ENCODE data around the gene AKR7A3. TPM values are rescaled to one million over a fixed set of nuclear protein-coding genes. Genes with fewer than 3 reads are reported as not detected.

AKR7A3 gene
- polyA plus RNA-seq, 12 donors, result 0.57 to 1.8 (median 1.2) TPM; not detected in 2

- no peak for DNase-seq
Observed at GRCh38 chr1:19255288-19255687, 33.3 kb downstream of the AKR7A3 start.

GRCh38 chr1:19254416-19254815, 34.2 kb downstream of the AKR7A3 start:
- DNase-seq, result no peak

DNA sequence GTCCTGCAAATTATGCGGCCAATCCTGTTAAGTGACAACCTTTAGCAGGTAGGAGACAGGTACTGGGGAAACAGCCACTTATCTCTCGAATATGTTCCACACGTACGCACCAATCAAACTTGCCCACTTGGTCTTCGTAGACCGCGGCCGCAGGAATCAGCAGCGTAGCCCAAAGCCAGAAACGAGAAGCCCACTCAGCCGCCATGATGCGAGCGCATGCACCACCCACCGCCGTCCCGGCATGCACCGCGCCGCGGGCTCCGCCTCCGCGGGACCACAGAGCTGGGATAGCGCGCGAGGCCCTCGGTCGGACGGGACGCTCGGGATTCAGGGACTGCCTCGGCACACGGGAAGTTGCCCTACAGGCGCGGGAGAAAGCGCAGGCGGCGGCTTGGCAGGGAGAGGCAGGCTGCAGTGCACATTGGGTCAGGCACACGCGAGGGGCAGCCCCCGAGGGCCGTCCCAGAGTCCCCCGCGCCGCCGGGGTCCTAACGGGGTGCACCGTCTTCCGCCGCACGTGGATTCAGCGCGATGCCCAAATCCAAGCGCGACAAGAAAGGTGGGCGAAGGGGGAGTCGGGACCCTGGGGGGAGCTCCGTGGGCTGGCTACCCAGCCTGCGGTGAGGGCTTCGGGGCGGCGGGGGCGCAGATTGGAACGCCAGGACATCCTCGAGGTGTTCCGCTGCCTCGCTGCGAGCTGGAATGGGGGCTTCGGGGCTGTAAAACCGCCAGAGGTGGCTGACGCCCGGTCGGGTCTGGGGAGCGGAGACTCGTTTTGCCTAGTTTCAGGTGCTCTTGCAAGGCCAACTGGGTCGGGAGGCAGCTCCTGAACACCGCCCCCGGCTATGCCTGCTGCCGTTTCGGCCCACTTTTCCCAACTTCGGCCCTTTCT, 37.0 kb downstream of the AKR7A3 start, which contains the start of the genes EMC1 and MRTO4:
EMC1 (minus strand) TSS at position 220 of the 892 bp plus-strand sequence; CDS start at position 205, 15 bp downstream.
MRTO4 (plus strand) TSS at position 501 of the 892 bp plus-strand sequence; CDS start at position 532, 31 bp downstream.
- DNase-seq, result peak; percentile 92

GRCh38 chr1:19250629-19251304, 37.8 kb downstream of the AKR7A3 start:
- DNase-seq, result no peak

- DNase-seq, result peak; percentile 24
Observed at GRCh38 chr1:19240673-19241538, 47.7 kb downstream of the AKR7A3 start.

GRCh38 chr1:19239876-19240275, 48.7 kb downstream of the AKR7A3 start:
- no peak for DNase-seq

GRCh38 chr1:19234224-19234623, 54.3 kb downstream of the AKR7A3 start:
- DNase-seq, result no peak

Other genes with a start within 250 kb of the AKR7A3 start
- gene UBR4, start 78.5 kb downstream of the AKR7A3 start, polyA plus RNA-seq (ENCODE audit: insufficient read length in 12 of 12), result 10 to 100 TPM in 11 of 12 donors, not detected in 1; 63.1 to 98.9 (median 78.6) TPM
- 10 to 100 TPM in 11 of 12 donors, not detected in 1; 32.6 to 55.8 (median 36.6) TPM for gene EMC1, start 37.2 kb downstream of the AKR7A3 start, polyA plus RNA-seq (ENCODE audit: insufficient read length in 12 of 12)
- gene MRTO4, start 37.0 kb downstream of the AKR7A3 start, polyA plus RNA-seq (ENCODE audit: insufficient read length in 12 of 12), result 10 to 100 TPM in 11 of 12 donors, not detected in 1; 21.4 to 44.1 (median 25.6) TPM
- 10 to 100 TPM in 11 of 12 donors, not detected in 1; 27.6 to 47.7 (median 38.3) TPM for gene AKR7A2, start 23.4 kb upstream of the AKR7A3 start, polyA plus RNA-seq (ENCODE audit: insufficient read length in 12 of 12)
- 10 to 100 TPM in 3 of 12 donors, 1 to 10 TPM in 8, not detected in 1; 7.7 to 12.2 (median 8.7) TPM for gene SLC66A1, start 23.6 kb upstream of the AKR7A3 start, polyA plus RNA-seq (ENCODE audit: insufficient read length in 12 of 12)
- gene CAPZB, start 196.8 kb upstream of the AKR7A3 start, polyA plus RNA-seq (ENCODE audit: insufficient read length in 12 of 12), result 100 to 1,000 TPM in 11 of 12 donors, not detected in 1; 191 to 264 (median 235) TPM

All from muscle of arm (tissue), 12 donors.